Hepatocyte (in vitro differentiated cells): ENCODE data around the gene SHC3. TPM values are rescaled to one million over a fixed set of nuclear protein-coding genes. Genes with fewer than 3 reads are reported as not detected.

Source experiments
- DNase-seq: peaks from one replicate; pipeline ENCODE4 v3.0.0-alpha.2; 2016; ENCODE audit warnings: low spot score
- H2AFZ ChIP-seq: fragments of 200-600 bp; sonication (generic); 2 replicates; pipeline ENCODE4 v1.6.0; 2016; ENCODE audit warnings: antibody characterized with exemption, mild to moderate bottlenecking
- H3K27ac ChIP-seq: fragments of 200-600 bp; sonication (generic); 2 replicates; pipeline ENCODE4 v1.5.1; 2016; ENCODE audit warnings: mild to moderate bottlenecking
- H3K27me3 ChIP-seq: fragments of 200-600 bp; sonication (generic); 2 replicates; pipeline ENCODE4 v1.6.1; 2016
- H3K36me3 ChIP-seq: fragments of 200-600 bp; sonication (generic); replicated peaks from 2 replicates; pipeline ENCODE4 v1.5.1; 2016; ENCODE audit warnings: low read depth; ENCODE audit not compliant: insufficient read depth
- H3K4me1 ChIP-seq: fragments of 200-600 bp; sonication (generic); 2 replicates; pipeline ENCODE4 v1.5.1; 2016; ENCODE audit warnings: mild to moderate bottlenecking, moderate library complexity; ENCODE audit not compliant: insufficient read depth
- H3K4me2 ChIP-seq: fragments of 200-600 bp; sonication (generic); 2 replicates; pipeline ENCODE4 v1.6.0; 2016
- H3K4me3 ChIP-seq: fragments of 200-600 bp; sonication (generic); 2 replicates; pipeline ENCODE4 v1.5.1; 2016; ENCODE audit warnings: mild to moderate bottlenecking
- H3K79me2 ChIP-seq: fragments of 200-600 bp; sonication (generic); 2 replicates; pipeline ENCODE4 v1.6.0; 2017; ENCODE audit warnings: mild to moderate bottlenecking
- H3K9me2 ChIP-seq: fragments of 200-600 bp; sonication (generic); replicated peaks from 2 replicates; pipeline ENCODE4 v1.6.0; 2017; ENCODE audit warnings: mild to moderate bottlenecking; ENCODE audit not compliant: insufficient read depth
- H3K9me3 ChIP-seq: fragments of 200-600 bp; sonication (generic); 2 replicates; pipeline ENCODE4 v1.5.1; 2016; ENCODE audit warnings: low read depth, mild to moderate bottlenecking
- H4K20me1 ChIP-seq: fragments of 200-600 bp; sonication (generic); 2 replicates; pipeline ENCODE4 v1.6.0; 2016; ENCODE audit warnings: mild to moderate bottlenecking; ENCODE audit not compliant: insufficient read depth, poor library complexity, severe bottlenecking
- EZH2 ChIP-seq: fragments of 200-600 bp; sonication (generic); IDR thresholded peaks from 2 replicates; pipeline ENCODE4 v1.6.1; 2016; ENCODE audit warnings: antibody characterized with exemption, mild to moderate bottlenecking, borderline replicate concordance
- EZH2phosphoT487 ChIP-seq: fragments of 200-600 bp; sonication (generic); IDR thresholded peaks from one replicate; pipeline ENCODE4 v1.6.1; 2018; ENCODE audit warnings: antibody characterized with exemption, mild to moderate bottlenecking, low read depth, moderate library complexity; ENCODE audit not compliant: unreplicated experiment, severe bottlenecking
- WGBS: methylation state at CpG from one replicate; pipeline ENCODE4 v1.1.6; 2016; ENCODE audit warnings: low lambda C conversion rate; ENCODE audit errors: missing lambda C conversion rate; 5-methylcytosine and 5-hydroxymethylcytosine counted together
- polyA plus RNA-seq: library from polyadenylated mRNA; unstranded; fragments of >200 nt; fragmentation: Nextera tagmentation; extraction: Ambion mirVana; gene quantifications from 2 replicates; pipeline ENCODE4 v1.2.1, GENCODE V29; 2016
- total RNA-seq: library from RNA; depleted of rRNA; stranded (reverse); fragments of >200 nt; gene quantifications from 2 replicates; pipeline ENCODE4 v1.2.3, GENCODE V29; 2014
- TF ChIP-seq, protein P1 (sequence below): fragments of 200-600 bp; sonication (generic); IDR thresholded peaks from 2 replicates; pipeline ENCODE4 v1.5.1; 2016; ENCODE audit warnings: antibody characterized with exemption, mild to moderate bottlenecking; ENCODE audit not compliant: poor library complexity

SHC3 gene
- total and polyA plus RNA-seq, 2 experiments from 2014 or later: 1.5 to 1.8 TPM

DNA sequence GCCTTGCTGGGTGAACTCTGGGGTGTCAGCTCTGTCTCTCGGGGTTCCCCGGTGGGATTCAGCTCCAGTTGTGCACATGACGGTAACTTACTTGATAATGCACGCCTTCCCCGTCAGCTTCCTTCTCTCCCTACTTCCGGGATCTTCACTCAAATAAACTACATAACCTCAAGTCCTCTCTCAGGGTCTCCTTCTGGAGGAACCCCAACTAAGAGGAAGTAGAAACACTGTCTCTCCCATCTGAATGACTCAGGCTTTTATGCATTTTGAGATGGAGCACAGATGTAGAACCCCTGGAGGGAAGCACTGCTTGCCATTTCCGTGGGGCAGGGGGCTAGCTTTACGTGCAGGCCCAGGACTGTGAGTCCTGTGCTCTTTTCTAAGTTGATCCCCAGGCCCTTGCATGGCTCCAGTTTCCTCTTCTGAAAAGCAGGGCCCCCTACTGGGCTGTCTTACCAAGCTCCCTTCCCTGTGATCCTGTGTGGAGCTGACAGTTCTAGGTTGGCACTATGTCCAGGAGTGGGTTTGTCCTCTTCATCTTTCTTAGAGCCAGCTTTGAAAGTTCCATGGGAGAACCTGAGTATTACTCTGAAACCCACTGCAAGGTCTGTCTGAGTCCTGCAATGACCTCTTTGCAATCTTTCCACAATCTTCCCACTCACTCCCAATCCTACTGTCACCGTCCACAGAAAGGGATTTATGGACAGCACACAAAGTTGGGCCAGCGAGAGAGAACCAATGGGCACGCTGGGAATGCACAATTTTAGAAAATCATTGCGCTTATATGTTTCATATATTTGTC, 169.7 kb downstream of the SHC3 start:
- H4K20me1 ChIP-seq: peaks cover under 1% of the 10 kb centered on the region
- WGBS: 83% methylated on average over 12 of the region's 12 CpGs
- DNase-seq: no peak
- H3K9me2 ChIP-seq: no peaks in the 10 kb centered on the region
- no peaks in the 10 kb centered on the region for H3K27me3 ChIP-seq
- no peak overlapping the region for H3K27ac ChIP-seq
- no peaks in the 10 kb centered on the region for H3K36me3 ChIP-seq
- peaks cover 7% of the 10 kb centered on the region for H3K4me1 ChIP-seq
- H2AFZ ChIP-seq: no peak overlapping the region
- no peaks in the 10 kb centered on the region for H3K79me2 ChIP-seq
- H3K4me3 ChIP-seq: no peak overlapping the region
- TF ChIP-seq, protein P1, sequence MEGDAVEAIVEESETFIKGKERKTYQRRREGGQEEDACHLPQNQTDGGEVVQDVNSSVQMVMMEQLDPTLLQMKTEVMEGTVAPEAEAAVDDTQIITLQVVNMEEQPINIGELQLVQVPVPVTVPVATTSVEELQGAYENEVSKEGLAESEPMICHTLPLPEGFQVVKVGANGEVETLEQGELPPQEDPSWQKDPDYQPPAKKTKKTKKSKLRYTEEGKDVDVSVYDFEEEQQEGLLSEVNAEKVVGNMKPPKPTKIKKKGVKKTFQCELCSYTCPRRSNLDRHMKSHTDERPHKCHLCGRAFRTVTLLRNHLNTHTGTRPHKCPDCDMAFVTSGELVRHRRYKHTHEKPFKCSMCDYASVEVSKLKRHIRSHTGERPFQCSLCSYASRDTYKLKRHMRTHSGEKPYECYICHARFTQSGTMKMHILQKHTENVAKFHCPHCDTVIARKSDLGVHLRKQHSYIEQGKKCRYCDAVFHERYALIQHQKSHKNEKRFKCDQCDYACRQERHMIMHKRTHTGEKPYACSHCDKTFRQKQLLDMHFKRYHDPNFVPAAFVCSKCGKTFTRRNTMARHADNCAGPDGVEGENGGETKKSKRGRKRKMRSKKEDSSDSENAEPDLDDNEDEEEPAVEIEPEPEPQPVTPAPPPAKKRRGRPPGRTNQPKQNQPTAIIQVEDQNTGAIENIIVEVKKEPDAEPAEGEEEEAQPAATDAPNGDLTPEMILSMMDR: peak; percentile 4
- TF ChIP-seq EZH2phosphoT487: no peak
- H3K4me2 ChIP-seq: no peak overlapping the region
- no peaks in the 10 kb centered on the region for H3K9me3 ChIP-seq

DNA sequence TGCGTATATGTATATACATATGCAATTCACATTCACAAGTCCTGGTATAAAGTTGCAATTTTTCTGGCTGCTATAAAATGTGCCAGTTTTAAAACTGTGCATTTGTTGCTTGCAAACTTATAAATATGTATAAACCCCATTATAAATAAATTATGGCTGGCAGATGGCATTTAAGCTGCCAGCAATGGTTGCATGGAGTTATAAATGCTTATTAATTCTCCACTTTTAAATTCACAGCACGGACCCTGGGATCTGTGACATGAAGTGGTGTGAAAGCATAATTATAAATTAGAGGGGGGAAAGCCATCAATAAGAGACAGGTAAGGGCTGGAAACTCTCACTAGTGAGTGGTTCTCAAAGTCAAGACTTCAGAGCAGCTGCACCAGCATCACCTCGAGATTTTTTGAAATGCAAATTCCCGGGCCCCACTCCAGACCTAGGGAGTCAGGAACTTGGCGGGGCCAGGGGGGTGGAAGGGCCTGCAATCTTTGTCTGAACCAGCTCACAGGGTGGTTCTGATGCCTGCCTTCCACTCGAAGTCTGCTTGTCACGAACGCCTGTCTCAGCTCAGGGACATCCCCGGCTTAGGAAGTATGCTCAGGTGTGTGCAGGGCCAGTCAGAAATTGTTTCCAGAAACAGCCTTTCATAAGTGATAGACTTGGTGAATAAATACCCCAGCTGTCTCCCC, 170.4 kb downstream of the SHC3 start:
- peaks cover 7% of the 10 kb centered on the region for H3K79me2 ChIP-seq
- H3K9me2 ChIP-seq: no peaks in the 10 kb centered on the region
- H4K20me1 ChIP-seq: peaks cover 4% of the 10 kb centered on the region
- H3K4me1 ChIP-seq: peaks cover 7% of the 10 kb centered on the region
- no peaks in the 10 kb centered on the region for H3K27me3 ChIP-seq
- H2AFZ ChIP-seq: no peak overlapping the region
- H3K4me2 ChIP-seq: no peak overlapping the region
- no peak overlapping the region for H3K4me3 ChIP-seq
- no peak overlapping the region for H3K27ac ChIP-seq
- H3K9me3 ChIP-seq: no peaks in the 10 kb centered on the region
- H3K36me3 ChIP-seq: no peaks in the 10 kb centered on the region
- no peak for DNase-seq
- no peak for TF ChIP-seq EZH2phosphoT487
- TF ChIP-seq, protein P1: no peak
- 79% methylated on average over 9 of the region's 9 CpGs for WGBS

DNA sequence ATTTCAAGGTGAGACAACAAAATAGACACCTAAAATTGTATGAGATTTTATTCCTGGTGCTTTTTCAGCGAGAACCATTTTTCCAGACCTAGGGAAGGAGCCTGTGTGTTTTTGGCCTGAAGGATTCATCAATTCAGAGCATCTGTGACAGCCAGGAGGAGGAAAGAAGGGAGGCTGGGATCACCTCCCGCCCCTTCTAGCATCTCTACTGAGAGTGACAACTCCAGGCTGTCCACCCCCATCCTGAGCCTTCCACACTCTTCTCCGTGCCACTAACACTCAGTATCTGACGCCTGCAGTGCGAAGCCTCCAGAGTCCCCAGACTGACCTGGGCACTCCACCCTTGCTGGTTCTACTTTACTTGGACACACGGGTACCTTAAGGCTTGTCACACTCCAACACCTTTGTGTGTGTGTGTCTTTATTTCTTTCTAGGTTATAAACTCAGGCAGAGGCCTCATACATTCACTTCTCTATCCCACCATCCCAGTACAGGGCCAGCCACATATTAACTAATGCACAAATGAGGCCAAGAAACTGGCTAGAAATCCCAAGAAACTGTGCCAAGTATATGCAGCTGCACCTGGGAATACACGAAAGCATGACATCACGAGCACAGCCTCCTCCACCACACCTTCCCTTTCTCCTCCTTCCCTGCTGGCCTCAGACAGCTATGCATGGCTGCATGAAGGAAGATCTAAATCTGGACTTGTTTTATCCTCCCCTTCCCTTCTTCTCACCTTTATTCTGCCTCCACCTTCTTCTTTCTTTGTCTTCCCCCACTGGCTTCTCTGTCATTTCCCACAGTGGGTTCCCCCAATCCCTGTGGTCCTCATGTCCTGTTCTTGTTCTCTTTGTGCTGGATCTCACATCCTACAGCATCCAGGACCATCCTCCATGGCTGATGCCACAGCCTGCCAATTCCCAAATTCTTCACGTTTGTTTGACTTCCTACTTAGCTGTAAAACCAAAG, 171.3 kb downstream of the SHC3 start:
- H3K4me3 ChIP-seq: no peak overlapping the region
- H4K20me1 ChIP-seq: peaks cover 7% of the 10 kb centered on the region
- no peaks in the 10 kb centered on the region for H3K27me3 ChIP-seq
- H3K4me1 ChIP-seq: peaks cover 7% of the 10 kb centered on the region
- peak; percentile 1 for DNase-seq
- H3K79me2 ChIP-seq: peaks cover 14% of the 10 kb centered on the region
- H3K9me3 ChIP-seq: no peaks in the 10 kb centered on the region
- no peaks in the 10 kb centered on the region for H3K9me2 ChIP-seq
- H2AFZ ChIP-seq: no peak overlapping the region
- H3K4me2 ChIP-seq: no peak overlapping the region
- TF ChIP-seq, protein P1: no peak
- TF ChIP-seq EZH2phosphoT487 (no peak), EZH2 (no peak)
- H3K36me3 ChIP-seq: no peaks in the 10 kb centered on the region
- WGBS: 77% methylated on average over 9 of the region's 9 CpGs
- no peak overlapping the region for H3K27ac ChIP-seq
